AG04450 (cell line): Measurements from ENCODE around the gene TEX12. TPM values are rescaled to one million over a fixed set of nuclear protein-coding genes. Genes with fewer than 3 reads are reported as not detected.
"Not testable (repeated sequence)": the region's sequence is repeated elsewhere in the genome, so short reads cannot be mapped to it uniquely, and the experiment has no call there.

ENCODE experiments used
- CTCF ChIA-PET: fragments of 300-600, 350-600 bp; formaldehyde crosslinking; extraction: SDS; loops from one replicate; lab custom pipeline; 2022; ENCODE audit warnings: antibody characterized with exemption, inconsistent platforms; lab: Charles Lee
- POLR2A ChIA-PET: fragments of 350-600 bp; formaldehyde crosslinking; extraction: SDS; loops from one replicate; lab custom pipeline; 2021; ENCODE audit warnings: antibody characterized with exemption, inconsistent platforms; lab: Yijun Ruan, JAX
- DNase-seq: peaks from one replicate; pipeline ENCODE4 v3.0.0-alpha.2; 2011; ENCODE audit warnings: low read depth, low spot score
- H3K27ac ChIP-seq: one replicate; pipeline ENCODE4 v1.5.1; 2012; ENCODE audit warnings: low read depth, low read length, control low read depth
- H3K27me3 ChIP-seq: one replicate; pipeline ENCODE4 v1.6.0; 2012; ENCODE audit warnings: low read length; ENCODE audit not compliant: control insufficient read depth, insufficient read depth
- H3K4me3 ChIP-seq: 2 replicates; pipeline ENCODE4 v1.5.1; 2011; ENCODE audit warnings: mild to moderate bottlenecking, low read depth, low read length, control low read depth
- H3K9me3 ChIP-seq: 2 replicates; pipeline ENCODE4 v1.5.1; 2012; ENCODE audit warnings: low read length; ENCODE audit not compliant: control insufficient read depth, insufficient read depth
- CTCF ChIP-seq: IDR thresholded peaks from 2 replicates; pipeline ENCODE4 v1.5.1; 2011; ENCODE audit warnings: low read depth, low read length, control low read depth, inconsistent platforms
- polyA plus RNA-seq: library from polyadenylated mRNA; depleted of rRNA; stranded (reverse); fragments of >200 nt; gene quantifications from 2 replicates; pipeline ENCODE4 v1.2.3, GENCODE V29; 2011

The TEX12 gene
- polyA plus RNA-seq, 1 experiment, result 0.19 TPM

- no peaks in the 10 kb centered on the region; the same call in 1 of the 2 replicates for H3K9me3 ChIP-seq
- H3K27ac ChIP-seq, result no peak overlapping the region
- no peaks in the 10 kb centered on the region for H3K27me3 ChIP-seq
- no peak for DNase-seq
- CTCF ChIA-PET, result interaction anchor here (0.7 to 3.8 kb wide), 2 partner anchors 40 to 66 kb away, joined by 3 to 35 read pairs; no protein-coding TSS in a partner anchor
- POLR2A ChIA-PET, result no interaction called here
- H3K4me3 ChIP-seq, result no peak overlapping the region
- no peak for TF ChIP-seq CTCF
Measured at GRCh38 chr11:112178936-112179335, 11.8 kb downstream of the TEX12 start.

GRCh38 chr11:112179601-112180000 lies 12.4 kb downstream of the TEX12 start:
- CTCF ChIA-PET, result no interaction called here
- H3K27me3 ChIP-seq, result no peaks in the 10 kb centered on the region
- no peak for DNase-seq

GRCh38 chr11:112182867-112183266 lies 15.7 kb downstream of the TEX12 start:
- Histone ChIP-seq H3K27ac (no peak overlapping the region), H3K9me3 (no peaks in the 10 kb centered on the region; the same call in 1 of the 2 replicates), H3K27me3 (no peaks in the 10 kb centered on the region), H3K4me3 (no peak overlapping the region)
- ChIA-PET POLR2A (no interaction called here), CTCF (no interaction called here)
- DNase-seq, result no peak
- TF ChIP-seq CTCF, result no peak

More at GRCh38 chr11:112179601-112180000, 12.4 kb downstream of the TEX12 start:
- POLR2A ChIA-PET, result no interaction called here
- H3K27ac ChIP-seq, result no peak overlapping the region
- no peak overlapping the region for H3K4me3 ChIP-seq
- H3K9me3 ChIP-seq, result no peaks in the 10 kb centered on the region; the same call in 1 of the 2 replicates
- TF ChIP-seq CTCF, result no peak

- no peak overlapping the region for H3K4me3 ChIP-seq
- ChIA-PET CTCF (interaction anchor here (0.6 to 2.0 kb wide), 3 partner anchors 10 to 84 kb away, joined by 3 to 6 read pairs (median 4); partner anchors contain the start of gene BCO2), POLR2A (no interaction called here)
- no peak for TF ChIP-seq CTCF
- H3K9me3 ChIP-seq, result no peaks in the 10 kb centered on the region; the same call in 1 of the 2 replicates
- no peak for DNase-seq
- H3K27me3 ChIP-seq, result no peaks in the 10 kb centered on the region
- H3K27ac ChIP-seq, result no peak overlapping the region
Measured at GRCh38 chr11:112185883-112186282, 18.7 kb downstream of the TEX12 start.

- no peaks in the 10 kb centered on the region; the same call in 1 of the 2 replicates for H3K9me3 ChIP-seq
- no peaks in the 10 kb centered on the region for H3K27me3 ChIP-seq
- ChIA-PET POLR2A (no interaction called here), CTCF (interaction anchor here (2.0 kb wide), 1 partner anchor 11 kb away, joined by 6 read pairs; the partner anchor contains the start of gene BCO2)
- H3K27ac ChIP-seq, result no peak overlapping the region
- H3K4me3 ChIP-seq, result no peak overlapping the region
- DNase-seq, result no peak
- no peak for TF ChIP-seq CTCF
Measured at GRCh38 chr11:112186304-112186703, 19.1 kb downstream of the TEX12 start.

GRCh38 chr11:112195113-112195512 lies 27.9 kb downstream of the TEX12 start:
- CTCF ChIA-PET, DNase-seq, POLR2A ChIA-PET, H3K9me3 ChIP-seq, H3K4me3 ChIP-seq, H3K27ac ChIP-seq, H3K27me3 ChIP-seq: not testable (repeated sequence)
